Breast epithelium (tissue), 4 donors: ENCODE data around the gene NCOA6. TPM values are rescaled to one million over a fixed set of nuclear protein-coding genes. Genes with fewer than 3 reads are reported as not detected.

Experiments used
- DNase-seq, 2 donors: peaks; one replicate each; pipeline ENCODE4 v3.0.0-alpha.2; 2019; ENCODE audit warnings: low spot score in 2 of 2
- H3K27ac ChIP-seq, 2 donors: fragments of 200-600 bp; sonication (generic) in 1 of 2; one replicate each; pipeline ENCODE4 v1.5.1; 2016 to 2019; ENCODE audit warnings: mild to moderate bottlenecking in 1 of 2
- H3K27me3 ChIP-seq, 2 donors: fragments of 200-600 bp; sonication (generic) in 1 of 2; one replicate each; pipeline versions ENCODE4 v1.5.1 to v1.6.0; 2017 to 2019; ENCODE audit warnings: control low read depth in 1 of 2, mild to moderate bottlenecking in 1 of 2
- H3K36me3 ChIP-seq: fragments of 200-600 bp; one replicate; pipeline ENCODE4 v1.5.1; 2019
- H3K4me1 ChIP-seq, 2 donors: fragments of 200-600 bp; sonication (generic); one replicate each; pipeline ENCODE4 v1.5.1; 2016 to 2019; ENCODE audit warnings: control low read depth in 1 of 2
- H3K4me3 ChIP-seq, 3 donors: fragments of 200-600 bp; sonication (generic); 1 replicate in 2 of 3; 2 replicates in 1 of 3; pipeline ENCODE4 v1.5.1; 2016 to 2019; ENCODE audit warnings: mild to moderate bottlenecking in 3 of 3, moderate library complexity in 2 of 3
- H3K9me3 ChIP-seq, 2 donors: fragments of 200-600 bp; sonication (generic) in 1 of 2; one replicate each; pipeline ENCODE4 v1.5.1; 2016 to 2019; ENCODE audit warnings: control low read depth in 1 of 2
- CTCF ChIP-seq, 3 donors: fragments of 450-650 bp; IDR thresholded peaks; one replicate each; pipeline ENCODE4 v1.5.1; 2016 to 2017; ENCODE audit warnings: antibody characterized with exemption in 3 of 3, mild to moderate bottlenecking in 3 of 3, moderate library complexity in 3 of 3
- POLR2A ChIP-seq: fragments of 450-650 bp; IDR thresholded peaks from one replicate; pipeline ENCODE4 v1.6.1; 2016; ENCODE audit warnings: antibody characterized with exemption, mild to moderate bottlenecking, moderate library complexity
- POLR2AphosphoS5 ChIP-seq, 3 donors: sonication (generic); formaldehyde crosslinking; IDR thresholded peaks; one replicate each; pipeline ENCODE4 v1.6.1; 2017; ENCODE audit warnings: antibody characterized with exemption in 3 of 3
- intact Hi-C: fragments of 100-400 bp; cut with DNase I; formaldehyde crosslinking; loops from one replicate; pipeline ENCODE4 v1.15.1; 2023; ENCODE audit warnings: low total_unique reads
- total RNA-seq, 3 donors: library from RNA; depleted of rRNA; stranded (reverse); fragments of >200 nt; gene quantifications; one replicate each; pipeline ENCODE4 v1.1.0, GENCODE V29; 2016

The NCOA6 gene
- total RNA-seq, 3 donors from 2014 or later, result 20.0 to 20.6 (median 20.3) TPM

GRCh38 chr20:34768096-34768495, 57.4 kb downstream of the NCOA6 start:
- DNase-seq, result no peak
- Histone ChIP-seq H3K4me1 (no peaks in the 10 kb centered on the region), H3K36me3 (peaks cover 3% of the 10 kb centered on the region), H3K27me3 (no peaks in the 10 kb centered on the region), H3K9me3 (no peaks in the 10 kb centered on the region), H3K27ac (no peak overlapping the region), H3K4me3 (no peak overlapping the region)
- no peak for TF ChIP-seq POLR2AphosphoS5 (IDR thresholded peaks at IDR 0.05)
- no peak for TF ChIP-seq CTCF (IDR thresholded peaks at IDR 0.05)
- no peak for TF ChIP-seq POLR2A
- intact Hi-C loops, result no loop called here

- H3K4me3 ChIP-seq, result no peak overlapping the region
- no peak for TF ChIP-seq POLR2AphosphoS5 (IDR thresholded peaks at IDR 0.05)
- no peak for TF ChIP-seq CTCF (IDR thresholded peaks at IDR 0.05)
- TF ChIP-seq POLR2A, result no peak
- no peaks in the 10 kb centered on the region for H3K27me3 ChIP-seq
- intact Hi-C loops, result no loop called here
- no peaks in the 10 kb centered on the region for H3K4me1 ChIP-seq
- H3K27ac ChIP-seq, result no peak overlapping the region
- peaks cover 3% of the 10 kb centered on the region for H3K36me3 ChIP-seq
- no peaks in the 10 kb centered on the region for H3K9me3 ChIP-seq
- no peak for DNase-seq
These were observed 63.4 kb downstream of the NCOA6 start for GRCh38 chr20:34762031-34762555.

GRCh38 chr20:34755367-34755766, 70.1 kb downstream of the NCOA6 start:
- no peaks in the 10 kb centered on the region for H3K4me1 ChIP-seq
- intact Hi-C loops, result no loop called here
- no peak overlapping the region for H3K4me3 ChIP-seq
- H3K36me3 ChIP-seq, result no peaks in the 10 kb centered on the region
- H3K9me3 ChIP-seq, result no peaks in the 10 kb centered on the region
- no peak for DNase-seq
- H3K27me3 ChIP-seq, result no peaks in the 10 kb centered on the region
- no peak for TF ChIP-seq POLR2A
- TF ChIP-seq POLR2AphosphoS5 (IDR thresholded peaks at IDR 0.05), result no peak
- no peak for TF ChIP-seq CTCF (IDR thresholded peaks at IDR 0.05)
- no peak overlapping the region for H3K27ac ChIP-seq

- H3K4me3 ChIP-seq, result no peak overlapping the region
- peaks cover 6% of the 10 kb centered on the region for H3K36me3 ChIP-seq
- TF ChIP-seq CTCF (IDR thresholded peaks at IDR 0.05), result no peak
- no peak for TF ChIP-seq POLR2A
- TF ChIP-seq POLR2AphosphoS5 (IDR thresholded peaks at IDR 0.05), result no peak
- no peak for DNase-seq
- intact Hi-C loops, result no loop called here
- H3K9me3 ChIP-seq, result no peaks in the 10 kb centered on the region
- no peaks in the 10 kb centered on the region for H3K4me1 ChIP-seq
- H3K27me3 ChIP-seq, result no peaks in the 10 kb centered on the region
- H3K27ac ChIP-seq, result no peak overlapping the region
These were observed 70.8 kb downstream of the NCOA6 start for GRCh38 chr20:34754611-34755010.

- Histone ChIP-seq H3K4me1 (no peaks in the 10 kb centered on the region), H3K27ac (no peak overlapping the region), H3K27me3 (no peaks in the 10 kb centered on the region), H3K4me3 (no peak overlapping the region), H3K9me3 (no peaks in the 10 kb centered on the region), H3K36me3 (peaks cover 8% of the 10 kb centered on the region)
- DNase-seq, result no peak
- TF ChIP-seq POLR2AphosphoS5 (IDR thresholded peaks at IDR 0.05), result no peak
- no peak for TF ChIP-seq CTCF (IDR thresholded peaks at IDR 0.05)
- TF ChIP-seq POLR2A, result no peak
- intact Hi-C loops, result no loop called here
These were observed 71.6 kb downstream of the NCOA6 start for GRCh38 chr20:34753706-34754461.
